Tibial artery (tissue), 4 donors: ENCODE data around the gene CHPT1.

ENCODE experiments used
- DNase-seq, 2 donors: peaks; one replicate each; pipeline ENCODE4 v3.0.0-alpha.2; 2019
- H3K27ac ChIP-seq, 2 donors: fragments of 200-600 bp; sonication (generic) in 1 of 2; 1 replicate in 1 of 2; 2 replicates in 1 of 2; pipeline ENCODE4 v1.5.1; 2018 to 2019; ENCODE audit warnings: mild to moderate bottlenecking in 1 of 2
- H3K27me3 ChIP-seq, 2 donors: fragments of 200-600 bp; sonication (generic) in 1 of 2; one replicate each; pipeline versions ENCODE4 v1.5.1 to v1.6.0; 2016 to 2019
- H3K36me3 ChIP-seq, 3 donors: fragments of 200-600 bp; sonication (generic) in 2 of 3; one replicate each; pipeline ENCODE4 v1.5.1; 2016 to 2019; ENCODE audit warnings: mild to moderate bottlenecking in 2 of 3
- H3K4me1 ChIP-seq, 4 donors: fragments of 200-600 bp; sonication (generic) in 2 of 4; 1 replicate in 3 of 4; 2 replicates in 1 of 4; pipeline ENCODE4 v1.5.1; 2016 to 2019
- H3K4me3 ChIP-seq, 2 donors: fragments of 200-600 bp; sonication (generic) in 1 of 2; 1 replicate in 1 of 2; 2 replicates in 1 of 2; pipeline ENCODE4 v1.5.1; 2018 to 2019; ENCODE audit warnings: mild to moderate bottlenecking in 2 of 2
- H3K9me3 ChIP-seq, 3 donors: fragments of 200-600 bp; sonication (generic) in 1 of 3; one replicate each; pipeline ENCODE4 v1.5.1; 2016 to 2019
- CTCF ChIP-seq, 2 experiments: fragments of 200-600 bp in 1 of 2; fragments of 450-650 bp in 1 of 2; IDR thresholded peaks; one replicate each; pipeline ENCODE4 v1.5.1; 2017 to 2019; ENCODE audit warnings: antibody characterized with exemption in 2 of 2, mild to moderate bottlenecking in 1 of 2, moderate library complexity in 1 of 2
- intact Hi-C: fragments of 100-400 bp; cut with DNase I; formaldehyde crosslinking; loops from one replicate; pipeline ENCODE4 v1.15.0; 2023; ENCODE audit warnings: low total_unique reads

CHPT1 gene

GRCh38 chr12:101759396-101760047 lies 62.1 kb downstream of the CHPT1 start:
- no peak for DNase-seq
- intact Hi-C loops = loop anchor here (10.0 kb wide), 1 partner anchor 85 kb away; no protein-coding TSS in a partner anchor

GRCh38 chr12:101761350-101761749 lies 63.9 kb downstream of the CHPT1 start:
- Histone ChIP-seq H3K4me1 (peaks cover 0 to 5% (median 3%) of the 10 kb centered on the region in 4 donors), H3K27ac (peak overlapping the region in 1 of 2 donors; percentile 16), H3K27me3 (no peaks in the 10 kb centered on the region), H3K9me3 (no peaks in the 10 kb centered on the region), H3K36me3 (peaks cover 12 to 36% (median 18%) of the 10 kb centered on the region in 3 donors), H3K4me3 (no peak overlapping the region)
- TF ChIP-seq CTCF (IDR thresholded peaks at IDR 0.05) = no peak
- DNase-seq = no peak
- intact Hi-C loops = loop anchor here (10.0 kb wide), 1 partner anchor 87 kb away; no protein-coding TSS in a partner anchor

More at GRCh38 chr12:101759396-101760047, 62.1 kb downstream of the CHPT1 start:
- Histone ChIP-seq H3K27me3 (no peaks in the 10 kb centered on the region), H3K4me1 (peaks cover 0 to 5% (median 3%) of the 10 kb centered on the region in 4 donors), H3K4me3 (no peak overlapping the region), H3K27ac (no peak overlapping the region), H3K9me3 (no peaks in the 10 kb centered on the region), H3K36me3 (peaks cover 6 to 43% (median 12%) of the 10 kb centered on the region in 3 donors)
- TF ChIP-seq CTCF (IDR thresholded peaks at IDR 0.05) = peak; percentile 65 to 69

- H3K27me3 ChIP-seq = no peaks in the 10 kb centered on the region
- no peak for DNase-seq
- TF ChIP-seq CTCF (IDR thresholded peaks at IDR 0.05) = no peak
- H3K4me1 ChIP-seq = peaks cover 0 to 5% (median 3%) of the 10 kb centered on the region in 4 donors
- intact Hi-C loops = loop anchor here (10.0 kb wide), 1 partner anchor 87 kb away; no protein-coding TSS in a partner anchor
- no peak overlapping the region for H3K4me3 ChIP-seq
- H3K9me3 ChIP-seq = no peaks in the 10 kb centered on the region
- H3K27ac ChIP-seq = peak overlapping the region in 1 of 2 donors; percentile 16
- peaks cover 9 to 39% (median 20%) of the 10 kb centered on the region in 3 donors for H3K36me3 ChIP-seq
These were observed 64.3 kb downstream of the CHPT1 start for GRCh38 chr12:101761781-101762180.

- intact Hi-C loops = loop anchor here (10.0 kb wide), 1 partner anchor 89 kb away; no protein-coding TSS in a partner anchor
- H3K4me1 ChIP-seq = peaks cover 0 to 5% (median 3%) of the 10 kb centered on the region in 4 donors
- peaks cover 11 to 44% (median 20%) of the 10 kb centered on the region in 3 donors for H3K36me3 ChIP-seq
- no peaks in the 10 kb centered on the region for H3K9me3 ChIP-seq
- no peaks in the 10 kb centered on the region for H3K27me3 ChIP-seq
- no peak for TF ChIP-seq CTCF (IDR thresholded peaks at IDR 0.05)
- H3K27ac ChIP-seq = no peak overlapping the region
- no peak overlapping the region for H3K4me3 ChIP-seq
- no peak for DNase-seq
These were observed 65.9 kb downstream of the CHPT1 start for GRCh38 chr12:101763246-101763931.

GRCh38 chr12:101764051-101764792 lies 66.8 kb downstream of the CHPT1 start:
- Histone ChIP-seq H3K4me1 (peaks cover 0 to 5% (median 3%) of the 10 kb centered on the region in 4 donors), H3K36me3 (peaks cover 11 to 50% (median 28%) of the 10 kb centered on the region in 3 donors), H3K4me3 (no peak overlapping the region), H3K9me3 (no peaks in the 10 kb centered on the region), H3K27ac (no peak overlapping the region), H3K27me3 (no peaks in the 10 kb centered on the region)
- no peak for TF ChIP-seq CTCF (IDR thresholded peaks at IDR 0.05)
- DNase-seq = no peak
- intact Hi-C loops = loop anchor here (10.0 kb wide), 1 partner anchor 89 kb away; no protein-coding TSS in a partner anchor
